HepG2 (cell line): ENCODE measurements around the gene AKTIP. TPM values are rescaled to one million over a fixed set of nuclear protein-coding genes. Genes with fewer than 3 reads are reported as not detected.

Source experiments
- FOSL1 ChIP-seq: sonication (generic); formaldehyde crosslinking; IDR thresholded peaks from 2 replicates; pipeline ENCODE4 v1.9.0; 2021; ENCODE audit warnings: missing genetic modification reagents, borderline replicate concordance
- MXD3 ChIP-seq: IDR thresholded peaks from 2 replicates; pipeline ENCODE4 v1.6.1; 2016; ENCODE audit warnings: mild to moderate bottlenecking, missing biosample characterization, missing genetic modification reagents
- NPAS2 ChIP-seq: sonication (generic); formaldehyde crosslinking; IDR thresholded peaks from 2 replicates; pipeline ENCODE4 v1.8.0; 2022; ENCODE audit warnings: mild to moderate bottlenecking, missing genetic modification reagents, borderline replicate concordance
- NR0B2 ChIP-seq: sonication (generic); formaldehyde crosslinking; IDR thresholded peaks from 2 replicates; pipeline ENCODE4 v1.4.0; 2020; ENCODE audit warnings: mild to moderate bottlenecking, missing genetic modification reagents
- ZBTB10 ChIP-seq: sonication (generic); formaldehyde crosslinking; IDR thresholded peaks from 2 replicates; pipeline ENCODE4 v1.4.0; 2020; ENCODE audit warnings: missing genetic modification reagents, borderline replicate concordance
- ZNF841 ChIP-seq: sonication (generic); formaldehyde crosslinking; IDR thresholded peaks from 2 replicates; pipeline ENCODE4 v1.8.1; 2023; ENCODE audit warnings: missing genetic modification reagents, borderline replicate concordance
- ZXDC ChIP-seq: sonication (generic); formaldehyde crosslinking; IDR thresholded peaks from 2 replicates; pipeline ENCODE4 v1.5.0; 2020; ENCODE audit warnings: mild to moderate bottlenecking, missing genetic modification reagents
- polyA plus RNA-seq, 8 experiments: library from polyadenylated mRNA; depleted of rRNA in 3 of 8; stranded (reverse) in 7 of 8; unstranded in 1 of 8; fragments of >200 nt; fragmentation: Illumina TruSeq in 4 of 8; extraction: Trizol in 4 of 8; gene quantifications; 2 replicates each; pipeline versions ENCODE4 v1.2.1 to v1.2.3, GENCODE V29; 2011 to 2016; ENCODE audit warnings: low read depth in 4 of 8, missing spikeins in 1 of 8, mixed read lengths in 1 of 8; ENCODE audit not compliant: insufficient read depth in 1 of 8
- total RNA-seq, 5 experiments: library from RNA; depleted of rRNA; stranded (reverse); fragments of >200 nt; fragmentation: Illumina TruSeq; extraction: Trizol; gene quantifications; 2 replicates each; pipeline ENCODE4 v1.2.3, GENCODE V29; 2016; ENCODE audit warnings: low read depth in 1 of 5

Gene AKTIP
- total and polyA plus RNA-seq, 2 of the 13 experiments (the other 11 are each of a cell fraction or from before 2014, with no cell fraction given), result 28.8 to 49.0 TPM

- TF ChIP-seq FOSL1 (no peak), ZXDC (peak; percentile 84; the same call in 1 of the 2 replicates), ZNF841 (CRISPR knock-in tag) (no peak), ZBTB10 (peak; percentile 71; the same call in 1 of the 2 replicates), MXD3 (peak; percentile 6; the same call in 1 of the 2 replicates), NR0B2 (CRISPR knock-in tag) (peak; percentile 40; the same call in 1 of the 2 replicates), NPAS2 (CRISPR knock-in tag) (no peak)
Measured at GRCh38 chr16:53502331-53503269, at the start of gene AKTIP (continued).
